PFSK-1 (cell line): Measurements from ENCODE around the gene IDI1.

ENCODE experiments used
- POLR2AphosphoS5 ChIP-seq: IDR thresholded peaks from 2 replicates; pipeline ENCODE4 v1.6.1; 2012; ENCODE audit warnings: low read depth, mild to moderate bottlenecking, control low read depth, low read length, moderate library complexity
- REST ChIP-seq, 2 experiments: IDR thresholded peaks; 2 replicates each; pipeline versions ENCODE4 v1.6.1 to v1.8.0; 2011 to 2012; ENCODE audit warnings: low read depth in 2 of 2, low read length in 2 of 2, control low read depth in 1 of 2, inconsistent platforms in 1 of 2, mild to moderate bottlenecking in 1 of 2, moderate library complexity in 1 of 2; ENCODE audit not compliant: insufficient read depth in 1 of 2
- SIN3A ChIP-seq: IDR thresholded peaks from 2 replicates; pipeline ENCODE4 v1.6.1; 2012; ENCODE audit warnings: mild to moderate bottlenecking, low read length, moderate library complexity, borderline replicate concordance; ENCODE audit not compliant: insufficient read depth
- TAF1 ChIP-seq: IDR thresholded peaks from 2 replicates; pipeline ENCODE4 v1.6.1; 2012; ENCODE audit warnings: low read length, control low read depth, borderline replicate concordance; ENCODE audit not compliant: insufficient read depth

- TF ChIP-seq POLR2AphosphoS5 = no peak
- TF ChIP-seq SIN3A = no peak
- TF ChIP-seq REST (IDR thresholded peaks at IDR 0.05; ENCODE audit: insufficient read depth in 1 of 2, low read depth in 2 of 2, low read length in 2 of 2) = no peak
- TF ChIP-seq TAF1 = no peak
Observed at GRCh38 chr10:1006573-1006972, 42.3 kb downstream of the IDI1 start.
